ENCODE measurements around the gene NACC2.

Gene NACC2

GRCh38 chr9:136039488-136039887, 55.6 kb downstream of the NACC2 start:
- Histone ChIP-seq H3K4me3 (ENCODE audit: low read length) (no peak overlapping the region), H4K20me1 (ENCODE audit: insufficient read depth, low read length) (no peaks in the 10 kb centered on the region), H3K36me3 (replicated peaks; ENCODE audit: insufficient read depth, low read length) (no peaks in the 10 kb centered on the region), H2AFZ (ENCODE audit: low read length) (no peak overlapping the region), H3K27ac (ENCODE audit: low read length) (no peak overlapping the region), H3K4me1 (ENCODE audit: low read length) (no peaks in the 10 kb centered on the region), H3K79me2 (ENCODE audit: low read length) (no peaks in the 10 kb centered on the region), H3K9ac (ENCODE audit: low read length) (no peak overlapping the region), H3F3A (ENCODE audit: insufficient read depth, low read length) (no peaks in the 10 kb centered on the region), H3K27me3 (replicated peaks; ENCODE audit: insufficient read depth, low read length) (peaks cover 99% of the 10 kb centered on the region), H3K9me2 (replicated peaks; ENCODE audit: insufficient read depth, low read length) (no peaks in the 10 kb centered on the region), H3K9me3 (replicated peaks; ENCODE audit: insufficient read depth, low read length) (no peaks in the 10 kb centered on the region; the same call in 1 of the 2 replicates), H3K4me2 (ENCODE audit: low read depth, low read length) (no peak overlapping the region)
- DNase-seq: no peak
- TF ChIP-seq EZH2 (optimal IDR thresholded peaks at IDR 0.05; ENCODE audit: low read depth, low read length) (no peak), EZH2phosphoT487 (IDR thresholded peaks at IDR 0.05; ENCODE audit: low read length) (no peak), CTCF (IDR thresholded peaks at IDR 0.05; ENCODE audit: low read length) (no peak)

- Histone ChIP-seq H3K9me2 (replicated peaks; ENCODE audit: insufficient read depth, low read length) (no peaks in the 10 kb centered on the region), H3K9ac (ENCODE audit: low read length) (no peak overlapping the region), H3K4me3 (ENCODE audit: low read length) (no peak overlapping the region), H3K4me2 (ENCODE audit: low read depth, low read length) (no peak overlapping the region), H2AFZ (ENCODE audit: low read length) (no peak overlapping the region), H4K20me1 (ENCODE audit: insufficient read depth, low read length) (no peaks in the 10 kb centered on the region), H3K36me3 (replicated peaks; ENCODE audit: insufficient read depth, low read length) (no peaks in the 10 kb centered on the region), H3K9me3 (replicated peaks; ENCODE audit: insufficient read depth, low read length) (no peaks in the 10 kb centered on the region; the same call in 1 of the 2 replicates), H3K79me2 (ENCODE audit: low read length) (no peaks in the 10 kb centered on the region), H3F3A (ENCODE audit: insufficient read depth, low read length) (no peaks in the 10 kb centered on the region), H3K27me3 (replicated peaks; ENCODE audit: insufficient read depth, low read length) (peaks cover 95% of the 10 kb centered on the region), H3K27ac (ENCODE audit: low read length) (no peak overlapping the region), H3K4me1 (ENCODE audit: low read length) (no peaks in the 10 kb centered on the region)
- TF ChIP-seq EZH2 (optimal IDR thresholded peaks at IDR 0.05; ENCODE audit: low read depth, low read length) (no peak), CTCF (IDR thresholded peaks at IDR 0.05; ENCODE audit: low read length) (no peak), EZH2phosphoT487 (IDR thresholded peaks at IDR 0.05; ENCODE audit: low read length) (no peak)
- DNase-seq: no peak
These were observed 58.2 kb downstream of the NACC2 start for GRCh38 chr9:136036848-136037247.

GRCh38 chr9:136036050-136036449, 59.0 kb downstream of the NACC2 start:
- Histone ChIP-seq H3K4me1 (ENCODE audit: low read length) (no peaks in the 10 kb centered on the region), H3K9me3 (replicated peaks; ENCODE audit: insufficient read depth, low read length) (no peaks in the 10 kb centered on the region; the same call in 1 of the 2 replicates), H3K9me2 (replicated peaks; ENCODE audit: insufficient read depth, low read length) (no peaks in the 10 kb centered on the region), H3K4me3 (ENCODE audit: low read length) (no peak overlapping the region), H2AFZ (ENCODE audit: low read length) (no peak overlapping the region), H3F3A (ENCODE audit: insufficient read depth, low read length) (no peaks in the 10 kb centered on the region), H4K20me1 (ENCODE audit: insufficient read depth, low read length) (no peaks in the 10 kb centered on the region), H3K79me2 (ENCODE audit: low read length) (no peaks in the 10 kb centered on the region), H3K27ac (ENCODE audit: low read length) (no peak overlapping the region), H3K27me3 (replicated peaks; ENCODE audit: insufficient read depth, low read length) (peaks cover 95% of the 10 kb centered on the region), H3K36me3 (replicated peaks; ENCODE audit: insufficient read depth, low read length) (no peaks in the 10 kb centered on the region), H3K9ac (ENCODE audit: low read length) (no peak overlapping the region), H3K4me2 (ENCODE audit: low read depth, low read length) (no peak overlapping the region)
- no peak for DNase-seq
- TF ChIP-seq EZH2 (optimal IDR thresholded peaks at IDR 0.05; ENCODE audit: low read depth, low read length) (no peak), CTCF (IDR thresholded peaks at IDR 0.05; ENCODE audit: low read length) (no peak)

Data from MM.1S (cell line).